Trophoblast cell (in vitro differentiated cells and primary cell): ENCODE measurements around the gene OXNAD1.

Experiments used
- DNase-seq, 2 donors: peaks; one replicate each; pipeline ENCODE4 v3.0.0-alpha.2; 2016
- H2AFZ ChIP-seq: 2 replicates; pipeline ENCODE4 v1.6.1; 2013; ENCODE audit warnings: low read length, moderate library complexity, mild to moderate bottlenecking; ENCODE audit not compliant: insufficient read depth, poor library complexity
- H2AK5ac ChIP-seq: 2 replicates; pipeline ENCODE4 v1.6.1; 2013; ENCODE audit warnings: mild to moderate bottlenecking, low read length
- H2BK120ac ChIP-seq: 2 replicates; pipeline ENCODE4 v1.6.1; 2013; ENCODE audit warnings: low read length, mild to moderate bottlenecking, moderate library complexity; ENCODE audit not compliant: insufficient read depth, poor library complexity
- H2BK12ac ChIP-seq: 2 replicates; pipeline ENCODE4 v1.6.1; 2013; ENCODE audit warnings: mild to moderate bottlenecking, low read length, moderate library complexity
- H2BK5ac ChIP-seq: 2 replicates; pipeline ENCODE4 v1.6.1; 2013; ENCODE audit warnings: low read length, low read depth, moderate library complexity, mild to moderate bottlenecking; ENCODE audit not compliant: poor library complexity
- H3K14ac ChIP-seq: 2 replicates; pipeline ENCODE4 v1.6.1; 2013; ENCODE audit warnings: mild to moderate bottlenecking, low read length
- H3K18ac ChIP-seq: 2 replicates; pipeline ENCODE4 v1.6.1; 2013; ENCODE audit warnings: mild to moderate bottlenecking, low read length
- H3K23ac ChIP-seq: 2 replicates; pipeline ENCODE4 v1.6.1; 2013; ENCODE audit warnings: low read length
- H3K27ac ChIP-seq: 2 replicates; pipeline ENCODE4 v1.5.1; 2013; ENCODE audit warnings: low read depth, mild to moderate bottlenecking, inconsistent platforms, low read length, moderate library complexity
- H3K27me3 ChIP-seq: 2 replicates; pipeline ENCODE4 v1.6.1; 2013; ENCODE audit warnings: inconsistent platforms, mild to moderate bottlenecking, low read length, moderate library complexity; ENCODE audit not compliant: insufficient read depth
- H3K36me3 ChIP-seq, 2 experiments: 1 replicate in 1 of 2; 2 replicates in 1 of 2; pipeline ENCODE4 v1.6.1; 2013; ENCODE audit warnings: low read length in 2 of 2, mild to moderate bottlenecking in 2 of 2, moderate library complexity in 1 of 2; ENCODE audit not compliant: insufficient read depth in 2 of 2, control insufficient read depth in 1 of 2
- H3K4ac ChIP-seq: 2 replicates; pipeline ENCODE4 v1.6.1; 2013; ENCODE audit warnings: low read depth, mild to moderate bottlenecking, low read length, moderate library complexity
- H3K4me1 ChIP-seq, 2 experiments: 1 replicate in 1 of 2; 2 replicates in 1 of 2; pipeline ENCODE4 v1.6.1; 2013; ENCODE audit warnings: low read length in 2 of 2, mild to moderate bottlenecking in 2 of 2, moderate library complexity in 1 of 2; ENCODE audit not compliant: insufficient read depth in 2 of 2, control insufficient read depth in 1 of 2
- H3K4me2 ChIP-seq: 2 replicates; pipeline ENCODE4 v1.6.1; 2013; ENCODE audit warnings: inconsistent platforms, mild to moderate bottlenecking, low read length, moderate library complexity
- H3K4me3 ChIP-seq: 2 replicates; pipeline ENCODE4 v1.5.1; 2013; ENCODE audit warnings: mild to moderate bottlenecking, low read depth, low read length, inconsistent platforms
- H3K79me1 ChIP-seq: one replicate; pipeline ENCODE4 v1.6.1; 2013; ENCODE audit warnings: low read length
- H3K79me2 ChIP-seq: 2 replicates; pipeline ENCODE4 v1.6.1; 2013; ENCODE audit warnings: low read length, mild to moderate bottlenecking; ENCODE audit not compliant: control insufficient read depth, insufficient read depth, poor library complexity
- H3K9ac ChIP-seq: 2 replicates; pipeline ENCODE4 v1.6.1; 2013; ENCODE audit warnings: mild to moderate bottlenecking, low read length
- H3K9me3 ChIP-seq: 2 replicates; pipeline ENCODE4 v1.6.1; 2013; ENCODE audit warnings: low read depth, mild to moderate bottlenecking, control low read depth, inconsistent platforms, low read length; ENCODE audit not compliant: insufficient read depth
- H4K12ac ChIP-seq: 2 replicates; pipeline ENCODE4 v1.6.1; 2013; ENCODE audit warnings: low read depth, mild to moderate bottlenecking, low read length, moderate library complexity
- H4K8ac ChIP-seq: 2 replicates; pipeline ENCODE4 v1.6.1; 2013; ENCODE audit warnings: low read depth, mild to moderate bottlenecking, low read length, moderate library complexity
- H4K91ac ChIP-seq: one replicate; pipeline ENCODE4 v1.6.1; 2013; ENCODE audit warnings: low read depth, mild to moderate bottlenecking, low read length, moderate library complexity
- WGBS: extraction: QIAGEN DNeasy Blood & Tissue Kit; methylation state at CpG from one replicate; pipeline ENCODE4 v1.1.7; 2013; ENCODE audit warnings: missing lambda C conversion rate; ENCODE audit not compliant: insufficient read length, insufficient coverage; ENCODE audit errors: extremely low coverage; 5-methylcytosine and 5-hydroxymethylcytosine counted together

Gene OXNAD1

GRCh38 chr3:16303037-16303575, 38.1 kb downstream of the OXNAD1 start:
- Histone ChIP-seq H3K79me2 (no peaks in the 10 kb centered on the region), H3K27ac (no peak overlapping the region), H3K4ac (no peak overlapping the region), H3K27me3 (no peaks in the 10 kb centered on the region), H3K4me3 (no peak overlapping the region), H2BK120ac (no peak overlapping the region), H3K18ac (no peak overlapping the region), H4K8ac (no peak overlapping the region), H4K12ac (no peak overlapping the region), H3K4me1 (no peaks in the 10 kb centered on the region), H4K91ac (no peak overlapping the region), H2BK12ac (no peak overlapping the region), H3K9ac (no peak overlapping the region), H3K79me1 (no peaks in the 10 kb centered on the region), H3K9me3 (no peaks in the 10 kb centered on the region), H2AK5ac (no peak overlapping the region), H3K23ac (no peak overlapping the region), H3K36me3 (peaks cover under 1 to 9% of the 10 kb centered on the region in 2 experiments), H3K14ac (no peak overlapping the region), H3K4me2 (no peak overlapping the region), H2AFZ (no peak overlapping the region), H2BK5ac (no peak overlapping the region)
- no peak for DNase-seq
- WGBS: no CpG with 5 or more reads among the region's 2 CpGs

DNA sequence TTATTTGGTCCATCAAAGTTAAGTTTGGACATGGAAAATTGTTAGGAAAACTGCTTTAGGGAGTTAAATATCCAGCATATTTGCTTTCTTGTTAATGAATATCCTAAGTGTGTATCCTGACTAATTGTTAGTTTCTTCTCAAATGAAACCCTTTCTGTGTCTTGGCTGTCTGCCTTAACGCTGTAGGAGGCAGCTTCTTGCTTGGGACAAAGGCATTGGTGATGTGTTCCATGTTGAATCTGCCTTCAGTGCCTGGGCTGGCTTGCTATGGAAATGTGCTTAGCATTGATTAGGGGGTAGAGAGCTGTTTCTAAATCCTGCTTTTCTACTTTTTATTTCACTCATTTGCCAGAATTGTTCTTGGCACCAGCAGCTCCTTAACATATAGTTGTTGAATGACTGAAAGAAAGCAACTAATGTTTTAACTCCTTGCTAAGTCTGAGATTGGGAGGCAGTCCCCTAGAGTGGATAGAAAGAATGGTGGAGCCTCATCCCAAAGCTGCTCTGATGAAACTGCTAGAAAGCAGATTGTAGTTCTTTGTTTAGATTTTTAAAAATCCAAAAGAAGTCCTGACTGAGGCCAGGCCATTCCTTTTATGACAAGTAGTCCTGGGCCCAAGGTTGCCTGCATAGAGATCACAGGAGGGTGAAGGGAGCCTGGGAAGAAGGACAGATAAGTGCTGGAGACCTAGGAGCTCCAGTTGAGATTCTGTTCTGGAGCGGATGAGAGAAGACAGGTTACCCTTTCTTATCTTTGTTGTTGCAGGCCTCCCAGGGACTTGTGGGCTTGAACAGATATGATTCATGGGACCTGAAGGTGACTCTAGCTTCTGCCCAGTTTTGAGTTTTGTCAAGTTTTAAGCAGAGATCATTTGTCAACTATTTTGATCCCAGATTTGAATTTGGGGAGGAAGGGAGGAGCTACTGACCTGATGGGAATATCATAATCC, 39.3 kb downstream of the OXNAD1 start:
- H3K4ac ChIP-seq: no peak overlapping the region
- H4K91ac ChIP-seq: no peak overlapping the region
- H2BK120ac ChIP-seq: no peak overlapping the region
- H3K4me2 ChIP-seq: no peak overlapping the region
- H3K79me2 ChIP-seq: no peaks in the 10 kb centered on the region
- H3K18ac ChIP-seq: no peak overlapping the region
- H2BK12ac ChIP-seq: no peak overlapping the region
- H3K27ac ChIP-seq: no peak overlapping the region
- no peaks in the 10 kb centered on the region for H3K27me3 ChIP-seq
- no peak overlapping the region for H3K14ac ChIP-seq
- H3K36me3 ChIP-seq: peaks cover 2 to 9% of the 10 kb centered on the region in 2 experiments
- H4K12ac ChIP-seq: no peak overlapping the region
- no peaks in the 10 kb centered on the region for H3K79me1 ChIP-seq
- no peaks in the 10 kb centered on the region for H3K9me3 ChIP-seq
- no peak overlapping the region for H4K8ac ChIP-seq
- no peak for DNase-seq
- no CpG with 5 or more reads among the region's 2 CpGs for WGBS
- no peak overlapping the region for H3K9ac ChIP-seq
- no peak overlapping the region for H2AK5ac ChIP-seq
- H2AFZ ChIP-seq: no peak overlapping the region
- no peak overlapping the region for H3K4me3 ChIP-seq
- H3K4me1 ChIP-seq: no peaks in the 10 kb centered on the region
- H3K23ac ChIP-seq: no peak overlapping the region
- H2BK5ac ChIP-seq: no peak overlapping the region

GRCh38 chr3:16305111-16305541, 40.1 kb downstream of the OXNAD1 start:
- no peak overlapping the region for H4K12ac ChIP-seq
- no peaks in the 10 kb centered on the region for H3K79me2 ChIP-seq
- no peak overlapping the region for H3K4me2 ChIP-seq
- no peak overlapping the region for H4K91ac ChIP-seq
- no peak overlapping the region for H3K18ac ChIP-seq
- WGBS: no CpG with 5 or more reads among the region's 7 CpGs
- H2AK5ac ChIP-seq: no peak overlapping the region
- H3K36me3 ChIP-seq: peaks cover 2 to 9% of the 10 kb centered on the region in 2 experiments
- H2BK120ac ChIP-seq: no peak overlapping the region
- no peak overlapping the region for H3K27ac ChIP-seq
- H3K79me1 ChIP-seq: no peaks in the 10 kb centered on the region
- H3K4me1 ChIP-seq: no peaks in the 10 kb centered on the region
- no peaks in the 10 kb centered on the region for H3K27me3 ChIP-seq
- H3K9ac ChIP-seq: no peak overlapping the region
- H2AFZ ChIP-seq: no peak overlapping the region
- DNase-seq: no peak
- H2BK5ac ChIP-seq: no peak overlapping the region
- no peak overlapping the region for H4K8ac ChIP-seq
- H2BK12ac ChIP-seq: no peak overlapping the region
- no peak overlapping the region for H3K23ac ChIP-seq
- no peak overlapping the region for H3K4ac ChIP-seq
- H3K14ac ChIP-seq: no peak overlapping the region
- H3K4me3 ChIP-seq: peak overlapping the region; percentile 43
- H3K9me3 ChIP-seq: no peaks in the 10 kb centered on the region

- no peak overlapping the region for H2AK5ac ChIP-seq
- no peak overlapping the region for H3K4me3 ChIP-seq
- H3K4ac ChIP-seq: no peak overlapping the region
- H2BK120ac ChIP-seq: no peak overlapping the region
- H2AFZ ChIP-seq: no peak overlapping the region
- H3K23ac ChIP-seq: no peak overlapping the region
- no peak overlapping the region for H3K9ac ChIP-seq
- no peaks in the 10 kb centered on the region for H3K79me2 ChIP-seq
- WGBS: no CpG with 5 or more reads among the region's 5 CpGs
- H4K12ac ChIP-seq: no peak overlapping the region
- no peaks in the 10 kb centered on the region for H3K79me1 ChIP-seq
- no peak overlapping the region for H3K18ac ChIP-seq
- H2BK5ac ChIP-seq: no peak overlapping the region
- H3K4me2 ChIP-seq: no peak overlapping the region
- H3K27me3 ChIP-seq: no peaks in the 10 kb centered on the region
- H4K8ac ChIP-seq: no peak overlapping the region
- no peaks in the 10 kb centered on the region for H3K9me3 ChIP-seq
- peaks cover 2 to 3% of the 10 kb centered on the region in 2 experiments for H3K4me1 ChIP-seq
- DNase-seq: peak; percentile 48 to 87
- H4K91ac ChIP-seq: no peak overlapping the region
- H3K14ac ChIP-seq: no peak overlapping the region
- no peak overlapping the region for H3K27ac ChIP-seq
- H3K36me3 ChIP-seq: peaks cover 2 to 11% of the 10 kb centered on the region in 2 experiments
- no peak overlapping the region for H2BK12ac ChIP-seq
Measured at GRCh38 chr3:16307832-16308531, 43.0 kb downstream of the OXNAD1 start.
